ENCODE results near the gene NDUFAF8. TPM values are rescaled to one million over a fixed set of nuclear protein-coding genes. Genes with fewer than 3 reads are reported as not detected.

The NDUFAF8 gene
- total RNA-seq, 4 donors from 2014 or later = 22.3 to 35.4 (median 29.9) TPM; not detected in 1

DNA sequence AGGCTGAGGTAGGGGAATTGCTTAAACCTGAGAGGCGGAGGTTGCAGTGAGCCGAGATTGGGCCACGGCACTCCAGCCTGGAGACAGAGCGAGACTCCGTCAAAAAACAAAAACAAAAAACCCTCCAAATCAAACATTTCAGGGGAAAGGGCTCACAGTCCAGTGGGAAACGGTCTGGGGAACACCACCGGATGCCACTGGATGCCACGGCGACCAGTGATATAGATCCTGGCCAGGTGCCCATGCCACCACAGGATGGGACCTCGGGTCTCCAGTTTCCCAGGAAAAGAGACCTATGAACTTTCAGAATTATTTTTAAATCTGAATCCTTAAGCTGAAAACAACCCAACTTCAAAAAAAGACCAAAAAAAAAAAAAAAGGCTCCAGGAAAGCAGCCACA is 28.7 kb upstream of the NDUFAF8 start:
- no peak for DNase-seq
- H3K9me3 ChIP-seq = no peaks in the 10 kb centered on the region
- in situ Hi-C loops (cut with MboI; ENCODE audit: low pct_ligation_motif_present in 1 of 4, low pct_unique_long_range_greater_than_20kb in 1 of 4, low sequenced_read_pairs in 3 of 4) (no loop called here), intact Hi-C loops (cut with DNase I; ENCODE audit: low total_unique reads) (no loop called here)
- H3K27ac ChIP-seq = no peak overlapping the region
- 82 to 83% methylated on average over 6 to 10 of the region's 10 CpGs for WGBS, 2 donors (ENCODE audit: low coverage in 1 of 2)
- no peak overlapping the region for H3K4me3 ChIP-seq
- TF ChIP-seq, protein P1, sequence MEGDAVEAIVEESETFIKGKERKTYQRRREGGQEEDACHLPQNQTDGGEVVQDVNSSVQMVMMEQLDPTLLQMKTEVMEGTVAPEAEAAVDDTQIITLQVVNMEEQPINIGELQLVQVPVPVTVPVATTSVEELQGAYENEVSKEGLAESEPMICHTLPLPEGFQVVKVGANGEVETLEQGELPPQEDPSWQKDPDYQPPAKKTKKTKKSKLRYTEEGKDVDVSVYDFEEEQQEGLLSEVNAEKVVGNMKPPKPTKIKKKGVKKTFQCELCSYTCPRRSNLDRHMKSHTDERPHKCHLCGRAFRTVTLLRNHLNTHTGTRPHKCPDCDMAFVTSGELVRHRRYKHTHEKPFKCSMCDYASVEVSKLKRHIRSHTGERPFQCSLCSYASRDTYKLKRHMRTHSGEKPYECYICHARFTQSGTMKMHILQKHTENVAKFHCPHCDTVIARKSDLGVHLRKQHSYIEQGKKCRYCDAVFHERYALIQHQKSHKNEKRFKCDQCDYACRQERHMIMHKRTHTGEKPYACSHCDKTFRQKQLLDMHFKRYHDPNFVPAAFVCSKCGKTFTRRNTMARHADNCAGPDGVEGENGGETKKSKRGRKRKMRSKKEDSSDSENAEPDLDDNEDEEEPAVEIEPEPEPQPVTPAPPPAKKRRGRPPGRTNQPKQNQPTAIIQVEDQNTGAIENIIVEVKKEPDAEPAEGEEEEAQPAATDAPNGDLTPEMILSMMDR (IDR thresholded peaks at IDR 0.05) = no peak
- TF ChIP-seq POLR2AphosphoS5 (IDR thresholded peaks at IDR 0.05) (no peak), EP300 (IDR thresholded peaks at IDR 0.05; ENCODE audit: low read depth) (no peak), POLR2A (IDR thresholded peaks at IDR 0.05) (no peak)
- H3K27me3 ChIP-seq = no peaks in the 10 kb centered on the region
- H3K36me3 ChIP-seq = no peaks in the 10 kb centered on the region
- H3K4me1 ChIP-seq = no peaks in the 10 kb centered on the region

DNA sequence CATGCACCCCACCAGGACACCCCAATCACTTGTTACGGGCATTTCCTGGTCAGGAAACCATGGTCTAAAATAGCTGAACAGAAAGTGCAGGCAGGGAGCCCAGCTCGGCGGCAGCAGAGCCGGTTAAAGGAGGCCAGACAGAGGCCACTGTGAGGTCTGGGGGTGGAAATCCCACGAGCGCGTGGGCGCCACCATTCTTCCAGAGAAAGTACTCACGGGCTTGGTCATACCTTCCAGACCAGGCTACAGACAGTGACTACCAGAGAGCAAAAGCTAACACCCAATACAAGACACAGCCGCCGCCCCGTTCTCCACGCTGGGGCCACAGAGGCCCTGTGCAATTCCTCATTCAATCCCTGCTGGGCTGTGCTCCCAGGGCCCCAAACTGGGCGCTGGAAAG is 28.2 kb upstream of the NDUFAF8 start:
- in situ Hi-C loops (cut with MboI; ENCODE audit: low pct_ligation_motif_present in 1 of 4, low pct_unique_long_range_greater_than_20kb in 1 of 4, low sequenced_read_pairs in 3 of 4) = no loop called here
- WGBS, 2 donors (ENCODE audit: low coverage in 1 of 2) = 80 to 100% methylated on average over 1 to 14 of the region's 14 CpGs
- TF ChIP-seq, protein P1 (IDR thresholded peaks at IDR 0.05) = no peak
- TF ChIP-seq POLR2A (IDR thresholded peaks at IDR 0.05) (no peak), POLR2AphosphoS5 (IDR thresholded peaks at IDR 0.05) (no peak), EP300 (IDR thresholded peaks at IDR 0.05; ENCODE audit: low read depth) (no peak)

DNA sequence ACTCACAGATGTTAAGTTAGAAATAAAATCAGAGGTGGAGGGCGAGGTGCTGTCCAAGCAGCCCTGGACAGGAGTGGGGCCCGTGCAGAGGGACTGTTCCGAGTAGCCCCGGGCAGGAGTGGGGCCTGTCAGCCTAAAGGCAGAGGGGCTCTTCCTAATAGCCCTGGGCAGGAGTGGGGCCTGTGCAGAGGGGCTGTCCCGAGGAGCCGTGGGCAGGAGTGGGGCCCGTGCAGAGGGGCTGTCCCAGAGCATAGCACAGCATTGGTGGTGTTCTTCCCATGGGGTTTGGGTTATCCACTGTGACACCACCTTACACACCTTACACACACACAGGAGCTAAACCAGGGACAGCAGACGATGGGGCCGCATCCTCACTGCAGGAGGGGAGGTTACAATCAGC is 26.8 kb upstream of the NDUFAF8 start:
- Histone ChIP-seq H3K9me3 (no peaks in the 10 kb centered on the region), H3K27ac (no peak overlapping the region), H3K4me3 (no peak overlapping the region), H3K4me1 (no peaks in the 10 kb centered on the region), H3K27me3 (no peaks in the 10 kb centered on the region), H3K36me3 (no peaks in the 10 kb centered on the region)
- no peak for DNase-seq
- in situ Hi-C loops (cut with MboI; ENCODE audit: low pct_ligation_motif_present in 1 of 4, low pct_unique_long_range_greater_than_20kb in 1 of 4, low sequenced_read_pairs in 3 of 4) = no loop called here
- intact Hi-C loops (cut with DNase I; ENCODE audit: low total_unique reads) = no loop called here
- 89 to 90% methylated on average over 4 to 9 of the region's 9 CpGs for WGBS, 2 donors (ENCODE audit: low coverage in 1 of 2)
- TF ChIP-seq POLR2A (IDR thresholded peaks at IDR 0.05) (no peak), EP300 (IDR thresholded peaks at IDR 0.05; ENCODE audit: low read depth) (no peak), POLR2AphosphoS5 (IDR thresholded peaks at IDR 0.05) (no peak)
- TF ChIP-seq, protein P1 (IDR thresholded peaks at IDR 0.05) = no peak

More for the DNA sequence above, 28.2 kb upstream of the NDUFAF8 start:
- H3K27me3 ChIP-seq = no peaks in the 10 kb centered on the region
- no peak for DNase-seq
- H3K36me3 ChIP-seq = no peaks in the 10 kb centered on the region
- H3K27ac ChIP-seq = no peak overlapping the region
- no peaks in the 10 kb centered on the region for H3K9me3 ChIP-seq
- intact Hi-C loops (cut with DNase I; ENCODE audit: low total_unique reads) = no loop called here
- H3K4me3 ChIP-seq = no peak overlapping the region
- no peaks in the 10 kb centered on the region for H3K4me1 ChIP-seq

DNA sequence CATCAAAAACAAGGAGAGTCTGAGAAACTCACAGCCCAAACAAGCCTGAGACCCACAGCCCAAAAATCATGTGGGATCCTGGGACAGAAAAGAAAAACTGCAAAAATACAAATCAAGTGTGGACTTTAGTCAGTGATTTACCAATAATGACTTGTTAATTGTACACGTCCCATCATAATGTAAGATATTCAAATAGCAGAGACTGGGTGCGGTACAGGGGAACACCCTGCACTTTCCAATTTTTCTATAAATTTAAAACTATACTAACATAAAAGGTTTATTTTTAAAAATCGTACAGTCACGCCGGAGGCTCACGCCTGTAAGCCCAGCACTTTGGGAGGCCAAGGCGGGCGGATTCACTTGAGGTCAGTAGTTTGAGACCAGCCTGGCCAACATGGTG is 25.1 kb upstream of the NDUFAF8 start:
- Histone ChIP-seq H3K4me1 (no peaks in the 10 kb centered on the region), H3K9me3 (no peaks in the 10 kb centered on the region), H3K36me3 (no peaks in the 10 kb centered on the region), H3K27ac (no peak overlapping the region), H3K27me3 (no peaks in the 10 kb centered on the region), H3K4me3 (no peak overlapping the region)
- intact Hi-C loops (cut with DNase I; ENCODE audit: low total_unique reads) = no loop called here
- WGBS, 2 donors (ENCODE audit: low coverage in 1 of 2) = 90% methylated on average over 8 of the region's 8 CpGs
- no peak for DNase-seq
- TF ChIP-seq EP300 (IDR thresholded peaks at IDR 0.05; ENCODE audit: low read depth) = no peak
- TF ChIP-seq POLR2A (IDR thresholded peaks at IDR 0.05) = no peak
- TF ChIP-seq, protein P1 (IDR thresholded peaks at IDR 0.05) = no peak
- TF ChIP-seq POLR2AphosphoS5 (IDR thresholded peaks at IDR 0.05) = no peak
- in situ Hi-C loops (cut with MboI; ENCODE audit: low pct_ligation_motif_present in 1 of 4, low pct_unique_long_range_greater_than_20kb in 1 of 4, low sequenced_read_pairs in 3 of 4) = no loop called here

All from transverse colon (tissue), 4 donors.